ENCODE measurements around the gene ZNF598. TPM values are rescaled to one million over a fixed set of nuclear protein-coding genes. Genes with fewer than 3 reads are reported as not detected.

The ZNF598 gene
- total and polyA plus RNA-seq, 7 donors: 12.8 to 57.0 (median 20.3) TPM

DNA sequence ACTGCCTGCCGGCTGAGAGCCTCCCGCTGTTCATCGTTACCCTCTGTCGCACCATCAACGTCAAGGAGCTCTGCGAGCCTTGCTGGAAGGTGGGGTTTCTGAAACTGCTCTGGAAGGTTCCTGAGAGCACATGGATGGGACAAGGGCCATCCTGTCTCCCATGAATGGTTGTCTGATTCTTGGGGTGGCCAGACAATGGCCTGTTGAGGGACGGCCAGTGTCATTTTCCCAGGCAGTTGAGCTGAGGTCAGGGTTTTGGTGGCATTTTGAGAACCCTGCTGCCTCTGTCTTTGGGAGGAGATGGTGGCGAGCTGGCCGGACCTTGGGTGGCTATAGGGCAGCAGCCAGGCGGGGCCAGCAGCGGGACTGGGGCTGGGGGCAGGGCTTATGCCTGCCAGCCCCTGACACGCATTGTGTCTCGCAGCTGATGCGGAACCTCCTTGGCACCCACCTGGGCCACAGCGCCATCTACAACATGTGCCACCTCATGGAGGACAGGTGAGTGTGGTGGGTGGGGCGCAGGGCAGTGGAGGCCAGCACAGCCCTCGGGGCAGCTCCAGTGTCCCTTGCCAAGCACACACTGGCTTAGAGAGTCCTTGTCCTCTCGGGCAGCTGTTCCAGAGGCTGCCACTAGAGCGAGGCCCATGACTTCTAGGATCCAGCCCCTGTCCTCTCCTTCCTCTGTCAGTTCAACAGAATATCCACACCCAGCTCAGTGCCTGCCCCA is 47.2 kb upstream of the ZNF598 start:
- H3K27ac ChIP-seq: no peak overlapping the region
- H3K4me1 ChIP-seq: no peaks in the 10 kb centered on the region
- intact Hi-C loops (cut with DNase I): no loop called here
- no peaks in the 10 kb centered on the region for H3K9me3 ChIP-seq
- TF ChIP-seq POLR2AphosphoS5 (IDR thresholded peaks at IDR 0.05): no peak
- TF ChIP-seq CTCF (IDR thresholded peaks at IDR 0.05): no peak
- no peak for TF ChIP-seq POLR2A (IDR thresholded peaks at IDR 0.05)
- TF ChIP-seq EP300 (IDR thresholded peaks at IDR 0.05): no peak
- no peaks in the 10 kb centered on the region for H3K27me3 ChIP-seq
- 93 to 94% methylated on average over 19 of the region's 19 CpGs for WGBS, 2 donors
- H3K4me3 ChIP-seq: no peak overlapping the region
- DNase-seq: no peak
- H3K36me3 ChIP-seq: peaks cover 6 to 80% (median 38%) of the 10 kb centered on the region in 4 donors

DNA sequence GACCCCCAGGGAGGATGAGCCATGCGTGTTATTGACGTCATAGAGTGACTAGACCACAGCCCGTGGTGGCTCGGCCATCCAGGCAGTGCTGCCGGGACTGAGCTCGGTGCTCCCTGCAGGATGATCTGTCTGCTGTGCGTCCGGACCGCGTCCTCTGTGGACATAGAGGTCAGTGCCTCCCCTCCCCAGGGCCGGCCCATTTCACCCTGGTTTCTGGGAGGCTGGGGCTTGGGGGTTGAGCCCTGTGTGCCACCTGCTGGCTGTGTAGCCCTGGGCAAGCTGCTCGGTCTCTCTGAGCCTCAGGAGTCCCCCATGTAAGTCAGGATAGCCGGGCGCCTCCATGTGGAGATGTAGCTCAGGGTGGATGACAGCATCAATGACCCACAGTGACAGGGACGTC is 46.5 kb upstream of the ZNF598 start:
- 85 to 87% methylated on average over 15 of the region's 15 CpGs for WGBS, 2 donors
- intact Hi-C loops (cut with DNase I): no loop called here
- DNase-seq: no peak
- no peak overlapping the region for H3K4me3 ChIP-seq
- H3K9me3 ChIP-seq: no peaks in the 10 kb centered on the region
- H3K27ac ChIP-seq: no peak overlapping the region
- TF ChIP-seq POLR2AphosphoS5 (IDR thresholded peaks at IDR 0.05) (no peak), CTCF (IDR thresholded peaks at IDR 0.05) (no peak), POLR2A (IDR thresholded peaks at IDR 0.05) (no peak), EP300 (IDR thresholded peaks at IDR 0.05) (no peak)
- H3K27me3 ChIP-seq: no peaks in the 10 kb centered on the region
- H3K4me1 ChIP-seq: no peaks in the 10 kb centered on the region
- peaks cover 6 to 82% (median 41%) of the 10 kb centered on the region in 4 donors for H3K36me3 ChIP-seq

GRCh38 chr16:2054543-2055245 is 45.1 kb upstream of the ZNF598 start:
- Histone ChIP-seq H3K27me3 (no peaks in the 10 kb centered on the region), H3K27ac (no peak overlapping the region), H3K4me1 (no peaks in the 10 kb centered on the region), H3K36me3 (peaks cover 15 to 82% (median 46%) of the 10 kb centered on the region in 4 donors), H3K9me3 (no peaks in the 10 kb centered on the region), H3K4me3 (no peak overlapping the region)
- DNase-seq: no peak
- 28 to 80% methylated on average over 29 of the region's 29 CpGs for WGBS, 2 donors
- intact Hi-C loops (cut with DNase I): no loop called here
- TF ChIP-seq POLR2AphosphoS5 (IDR thresholded peaks at IDR 0.05): no peak
- no peak for TF ChIP-seq POLR2A (IDR thresholded peaks at IDR 0.05)
- TF ChIP-seq EP300 (IDR thresholded peaks at IDR 0.05): no peak
- no peak for TF ChIP-seq CTCF (IDR thresholded peaks at IDR 0.05)

- no peak overlapping the region for H3K27ac ChIP-seq
- H3K4me1 ChIP-seq: peaks cover 0 to 5% (median 4%) of the 10 kb centered on the region in 4 donors
- intact Hi-C loops (cut with DNase I): no loop called here
- TF ChIP-seq POLR2AphosphoS5 (IDR thresholded peaks at IDR 0.05) (no peak), EP300 (IDR thresholded peaks at IDR 0.05) (no peak), CTCF (IDR thresholded peaks at IDR 0.05) (no peak), POLR2A (IDR thresholded peaks at IDR 0.05) (no peak)
- no peak overlapping the region for H3K4me3 ChIP-seq
- no peak for DNase-seq
- no peaks in the 10 kb centered on the region for H3K9me3 ChIP-seq
- no peaks in the 10 kb centered on the region for H3K27me3 ChIP-seq
- WGBS, 2 donors: 96 to 97% methylated on average over 17 of the region's 17 CpGs
- H3K36me3 ChIP-seq: peaks cover 15 to 76% (median 45%) of the 10 kb centered on the region in 4 donors
Measured at GRCh38 chr16:2053897-2054296, 44.3 kb upstream of the ZNF598 start.
